ENCODE measurements around the gene PLEKHH2. TPM values are rescaled to one million over a fixed set of nuclear protein-coding genes. Genes with fewer than 3 reads are reported as not detected.

PLEKHH2 gene
- total RNA-seq (2021; fragmentation: NEBNext Ultra II Directional; extraction: Animal tissue kit (Norgen Biotek cat#: 25700)): under 1 TPM in 5 of 6 experiments, not detected in 1; 0.09 to 0.33 (median 0.24) TPM
- long read RNA-seq: 0 reads

- Mint-ChIP-seq H3K9me3 (no peaks in the 10 kb centered on the region), H3K36me3 (ENCODE audit: low read depth) (no peaks in the 10 kb centered on the region), H3K27me3 (ENCODE audit: insufficient read depth) (peaks cover 30% of the 10 kb centered on the region), H3K27ac (no peak within 1 kb of the TSS), H3K4me1 (ENCODE audit: low read depth) (peaks cover 28% of the 10 kb centered on the region), H3K4me3 (peak within 1 kb of the TSS; percentile 61)
- TF ChIP-seq CTCF (IDR thresholded peaks at IDR 0.05): no peak
- DNase-seq: peak; percentile 74
Observed at GRCh38 chr2:43637030-43637803, at the start of gene PLEKHH2. Gene PLEKHH2 (plus strand): TSS chr2:43637260. CDS start chr2:43644674, 7,414 bp downstream.

- H3K36me3 Mint-ChIP-seq (ENCODE audit: low read depth): peaks cover 9% of the 10 kb centered on the region; the same call in 1 of the 2 replicates
- peaks cover 40% of the 10 kb centered on the region for H3K4me1 Mint-ChIP-seq (ENCODE audit: low read depth)
- peak; percentile 30 for DNase-seq
- H3K27me3 Mint-ChIP-seq (ENCODE audit: insufficient read depth): no peaks in the 10 kb centered on the region; the same call in 1 of the 2 replicates
- 0 out of 2 replicates have a peak overlapping the region, but pooled peaks have one; percentile 17 for H3K4me3 Mint-ChIP-seq
- TF ChIP-seq CTCF (IDR thresholded peaks at IDR 0.05): peak; percentile 36
- peaks cover 4% of the 10 kb centered on the region; the same call in 1 of the 2 replicates for H3K9me3 Mint-ChIP-seq
- H3K27ac Mint-ChIP-seq: peak overlapping the region; percentile 57
Observed at GRCh38 chr2:43592443-43592842, 44.6 kb upstream of the PLEKHH2 start.

DNA sequence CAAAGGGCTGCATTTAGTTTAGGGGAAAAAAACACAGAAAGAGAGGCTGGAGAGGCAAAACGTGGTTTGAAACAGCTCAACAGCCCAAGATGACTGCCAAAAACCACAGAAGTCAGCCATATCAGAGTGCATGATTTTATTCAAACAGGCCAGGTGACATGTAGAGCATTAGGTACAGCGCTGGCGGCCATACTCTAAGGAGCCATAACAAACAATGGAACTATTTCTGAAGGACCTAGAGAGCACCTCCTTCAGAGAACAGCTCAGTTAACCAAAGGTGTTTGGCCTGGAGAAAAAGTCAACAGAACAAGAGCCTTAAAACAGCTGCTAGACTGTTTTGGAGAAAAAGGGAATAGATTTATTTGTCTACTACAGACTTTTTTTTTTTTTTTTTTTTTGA is 43.8 kb upstream of the PLEKHH2 start:
- no peak for TF ChIP-seq CTCF (IDR thresholded peaks at IDR 0.05)
- peaks cover 9% of the 10 kb centered on the region; the same call in 1 of the 2 replicates for H3K36me3 Mint-ChIP-seq (ENCODE audit: low read depth)
- no peaks in the 10 kb centered on the region; the same call in 1 of the 2 replicates for H3K27me3 Mint-ChIP-seq (ENCODE audit: insufficient read depth)
- peaks cover 4% of the 10 kb centered on the region; the same call in 1 of the 2 replicates for H3K9me3 Mint-ChIP-seq
- H3K27ac Mint-ChIP-seq: peak overlapping the region; percentile 36; the same call in 1 of the 2 replicates
- H3K4me3 Mint-ChIP-seq: no peak overlapping the region
- no peak for DNase-seq
- H3K4me1 Mint-ChIP-seq (ENCODE audit: low read depth): peaks cover 40% of the 10 kb centered on the region

GRCh38 chr2:43594875-43595274 is 42.2 kb upstream of the PLEKHH2 start:
- Mint-ChIP-seq H3K27me3 (ENCODE audit: insufficient read depth) (peaks cover 4% of the 10 kb centered on the region), H3K36me3 (ENCODE audit: low read depth) (peaks cover 9% of the 10 kb centered on the region; the same call in 1 of the 2 replicates), H3K4me3 (peak overlapping the region; percentile 92), H3K9me3 (peaks cover 4% of the 10 kb centered on the region; the same call in 1 of the 2 replicates), H3K27ac (peak overlapping the region; percentile 99), H3K4me1 (ENCODE audit: low read depth) (peaks cover 40% of the 10 kb centered on the region)
- DNase-seq: no peak
- no peak for TF ChIP-seq CTCF (IDR thresholded peaks at IDR 0.05)

DNA sequence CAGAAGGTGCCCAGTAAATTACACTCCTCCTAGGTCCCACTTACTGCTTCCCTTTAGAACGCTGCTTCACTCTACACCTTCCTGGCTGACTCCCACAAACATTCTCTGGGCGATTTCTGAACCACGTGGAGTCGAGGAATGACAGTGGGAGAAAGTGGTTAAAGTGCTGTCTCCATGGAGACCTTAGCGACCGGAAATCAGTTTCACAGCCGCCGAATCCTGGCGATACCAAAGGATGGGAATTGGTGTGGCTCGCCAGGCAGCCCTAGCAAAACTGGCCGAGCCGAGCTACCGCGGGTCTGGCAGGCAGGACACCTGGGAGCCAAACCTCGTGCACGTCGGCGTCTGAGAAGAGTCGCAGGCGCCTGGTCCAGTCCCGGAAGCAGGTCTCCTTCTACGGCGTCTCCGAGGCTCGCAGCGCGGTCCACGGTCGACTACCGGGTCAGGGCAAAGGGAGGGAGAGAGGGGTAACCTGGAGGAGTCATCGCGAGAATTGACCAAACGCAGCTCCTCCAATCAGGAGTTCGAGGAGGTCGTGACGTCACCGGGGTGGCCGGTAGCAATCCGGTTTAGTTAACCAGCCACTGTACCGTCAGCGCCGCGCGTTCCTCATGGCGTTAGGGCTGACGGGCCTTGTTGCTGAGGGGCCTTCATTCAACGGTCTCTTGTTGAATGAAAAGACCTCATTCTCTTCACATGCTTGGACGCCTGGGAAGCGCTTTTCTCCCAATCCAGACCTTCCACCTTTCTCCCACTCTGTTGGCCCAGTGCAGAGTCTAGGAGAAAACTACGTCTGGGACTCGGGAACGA is 41.3 kb upstream of the PLEKHH2 start, which contains the start of gene THADA:
Gene THADA, minus strand, starts transcription at position 436 of the 810 bp plus-strand sequence. CDS start 3,646 bp downstream, outside the sequence.
- Mint-ChIP-seq H3K9me3 (peaks cover 4% of the 10 kb centered on the region; the same call in 1 of the 2 replicates), H3K36me3 (ENCODE audit: low read depth) (peaks cover 9% of the 10 kb centered on the region; the same call in 1 of the 2 replicates), H3K27me3 (ENCODE audit: insufficient read depth) (peaks cover 4% of the 10 kb centered on the region), H3K4me1 (ENCODE audit: low read depth) (peaks cover 40% of the 10 kb centered on the region), H3K27ac (peak within 1 kb of the TSS; percentile 99), H3K4me3 (peak within 1 kb of the TSS; percentile 92)
- TF ChIP-seq CTCF (IDR thresholded peaks at IDR 0.05): no peak
- DNase-seq: peak; percentile 99

Data from HFFc6 (cell line).